ENCODE results near the gene OPA3.

Gene OPA3

DNA sequence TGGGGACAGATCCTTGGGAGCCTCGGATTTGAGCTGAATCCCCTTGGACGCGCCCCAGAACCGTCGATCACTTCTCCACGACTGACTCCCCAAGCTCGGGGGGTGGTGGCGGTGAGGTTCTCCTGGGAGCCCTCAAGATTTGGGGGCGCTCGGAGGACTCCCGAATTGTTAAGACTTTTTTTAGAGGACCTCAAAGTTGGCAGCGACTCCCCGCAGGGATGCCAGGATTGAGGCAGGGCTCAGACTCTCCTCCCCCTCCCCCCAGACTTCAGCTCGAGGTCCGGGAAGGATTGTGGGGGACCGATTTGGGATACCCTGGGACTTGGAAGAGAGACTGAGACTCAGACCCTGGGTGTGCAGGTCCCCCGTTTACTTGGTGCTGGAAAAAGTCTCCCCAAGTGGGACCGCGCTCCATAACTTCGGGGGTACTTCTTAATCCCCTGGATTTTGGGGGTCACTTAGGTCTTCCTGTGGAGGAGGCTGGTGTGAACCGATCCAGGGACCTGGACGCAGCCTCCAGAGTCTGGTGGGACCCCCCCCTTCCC, 76.7 kb downstream of the OPA3 start:
- Mint-ChIP-seq H3K36me3 (ENCODE audit: low read depth) (no peaks in the 10 kb centered on the region), H3K27ac (no peak overlapping the region), H3K4me3 (peak overlapping the region; percentile 92 to 97 (median 96)), H3K4me1 (peaks cover 15% of the 10 kb centered on the region), H3K27me3 (ENCODE audit: low read depth) (peaks cover 3% of the 10 kb centered on the region), H3K9me3 (no peaks in the 10 kb centered on the region)
- TF ChIP-seq, protein P1, sequence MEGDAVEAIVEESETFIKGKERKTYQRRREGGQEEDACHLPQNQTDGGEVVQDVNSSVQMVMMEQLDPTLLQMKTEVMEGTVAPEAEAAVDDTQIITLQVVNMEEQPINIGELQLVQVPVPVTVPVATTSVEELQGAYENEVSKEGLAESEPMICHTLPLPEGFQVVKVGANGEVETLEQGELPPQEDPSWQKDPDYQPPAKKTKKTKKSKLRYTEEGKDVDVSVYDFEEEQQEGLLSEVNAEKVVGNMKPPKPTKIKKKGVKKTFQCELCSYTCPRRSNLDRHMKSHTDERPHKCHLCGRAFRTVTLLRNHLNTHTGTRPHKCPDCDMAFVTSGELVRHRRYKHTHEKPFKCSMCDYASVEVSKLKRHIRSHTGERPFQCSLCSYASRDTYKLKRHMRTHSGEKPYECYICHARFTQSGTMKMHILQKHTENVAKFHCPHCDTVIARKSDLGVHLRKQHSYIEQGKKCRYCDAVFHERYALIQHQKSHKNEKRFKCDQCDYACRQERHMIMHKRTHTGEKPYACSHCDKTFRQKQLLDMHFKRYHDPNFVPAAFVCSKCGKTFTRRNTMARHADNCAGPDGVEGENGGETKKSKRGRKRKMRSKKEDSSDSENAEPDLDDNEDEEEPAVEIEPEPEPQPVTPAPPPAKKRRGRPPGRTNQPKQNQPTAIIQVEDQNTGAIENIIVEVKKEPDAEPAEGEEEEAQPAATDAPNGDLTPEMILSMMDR (IDR thresholded peaks at IDR 0.05; ENCODE audit: unreplicated experiment in 3 of 3): no peak

DNA sequence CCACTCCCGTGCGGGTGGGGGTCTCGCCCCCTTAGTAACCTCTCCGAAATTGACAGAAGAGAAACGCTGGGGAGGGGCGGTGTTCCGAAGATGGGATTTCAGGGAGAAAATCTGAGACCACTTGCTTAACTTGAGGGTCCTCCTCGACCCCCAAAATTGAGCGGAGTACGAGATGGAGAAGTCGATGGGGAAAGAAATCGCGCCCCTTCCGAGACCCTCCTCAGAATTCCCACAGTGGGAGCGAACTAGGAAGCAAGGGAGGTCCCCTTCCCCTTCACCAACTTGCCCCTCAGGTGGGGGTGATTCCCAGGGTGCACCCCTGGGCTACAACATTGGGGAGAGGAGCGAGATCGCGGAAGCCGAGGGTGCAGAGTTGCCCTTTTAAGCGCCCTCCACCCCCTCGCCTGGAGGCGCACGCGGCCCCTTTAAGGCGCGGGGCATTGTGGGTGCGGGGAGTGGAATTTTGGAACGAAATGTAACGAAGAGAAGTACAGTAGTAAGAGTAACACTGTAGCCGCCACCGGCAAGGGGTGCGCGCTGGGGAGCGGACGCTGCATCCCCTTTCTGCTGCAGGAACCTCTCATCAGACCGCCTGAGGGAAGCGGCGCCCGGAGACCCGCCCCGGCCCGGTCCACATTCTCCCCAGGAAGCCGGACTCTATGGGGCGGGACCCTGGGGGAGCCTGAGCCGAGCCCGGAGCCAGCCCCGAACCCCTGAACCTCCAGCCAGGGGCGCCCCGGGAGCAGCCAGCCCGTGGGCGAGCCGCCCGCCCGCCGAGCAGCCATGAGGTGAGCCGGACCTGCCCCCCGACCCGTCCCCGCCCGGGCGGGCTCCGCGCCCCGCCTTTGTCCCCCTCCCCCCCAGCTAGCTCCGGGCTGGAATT, 77.4 kb downstream of the OPA3 start, which contains the start of gene VASP:
TSS of gene VASP (plus strand) at position 491 of the 883 bp plus-strand sequence. CDS start at position 784, 293 bp downstream.
- Mint-ChIP-seq H3K27ac (peak within 1 kb of the TSS; percentile 79 to 97 (median 86)), H3K9me3 (no peaks in the 10 kb centered on the region), H3K4me1 (peaks cover 15% of the 10 kb centered on the region), H3K27me3 (ENCODE audit: low read depth) (peaks cover 7% of the 10 kb centered on the region), H3K4me3 (peak within 1 kb of the TSS; percentile 97 to 100 (median 97)), H3K36me3 (ENCODE audit: low read depth) (no peaks in the 10 kb centered on the region)
- TF ChIP-seq, protein P1 (IDR thresholded peaks at IDR 0.05; ENCODE audit: unreplicated experiment in 3 of 3): no peak

GRCh38 chr19:45506246-45506988, 78.2 kb downstream of the OPA3 start:
- H3K9me3 Mint-ChIP-seq: no peaks in the 10 kb centered on the region
- peak overlapping the region; percentile 97 to 100 (median 97) for H3K4me3 Mint-ChIP-seq
- TF ChIP-seq, protein P1 (IDR thresholded peaks at IDR 0.05; ENCODE audit: unreplicated experiment in 3 of 3): peak; percentile 19 to 42 (median 30)
- H3K4me1 Mint-ChIP-seq: peaks cover 15% of the 10 kb centered on the region
- no peaks in the 10 kb centered on the region for H3K36me3 Mint-ChIP-seq (ENCODE audit: low read depth)
- peaks cover 15% of the 10 kb centered on the region for H3K27me3 Mint-ChIP-seq (ENCODE audit: low read depth)
- peak overlapping the region in 2 of 3 experiments; percentile 86 to 97 for H3K27ac Mint-ChIP-seq

DNA sequence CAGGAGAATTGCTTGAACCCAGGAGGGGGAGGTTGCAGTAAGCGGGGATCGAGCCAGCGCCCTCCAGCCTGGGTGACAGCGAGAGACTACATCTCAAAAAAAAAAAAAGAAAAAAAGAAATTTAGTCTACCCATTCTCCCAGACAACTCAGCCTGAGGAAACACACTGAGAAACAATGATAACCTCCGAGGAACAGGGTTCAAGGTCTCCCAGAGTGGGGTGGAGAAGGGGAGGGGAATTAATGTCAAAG, 78.7 kb downstream of the OPA3 start:
- Mint-ChIP-seq H3K4me3 (peak overlapping the region; percentile 79 to 97 (median 83)), H3K27ac (peak overlapping the region in 1 of 3 experiments; percentile 66), H3K9me3 (no peaks in the 10 kb centered on the region), H3K36me3 (ENCODE audit: low read depth) (no peaks in the 10 kb centered on the region), H3K4me1 (peaks cover 19% of the 10 kb centered on the region), H3K27me3 (ENCODE audit: low read depth) (peaks cover 20% of the 10 kb centered on the region)
- TF ChIP-seq, protein P1 (IDR thresholded peaks at IDR 0.05; ENCODE audit: unreplicated experiment in 3 of 3): no peak

DNA sequence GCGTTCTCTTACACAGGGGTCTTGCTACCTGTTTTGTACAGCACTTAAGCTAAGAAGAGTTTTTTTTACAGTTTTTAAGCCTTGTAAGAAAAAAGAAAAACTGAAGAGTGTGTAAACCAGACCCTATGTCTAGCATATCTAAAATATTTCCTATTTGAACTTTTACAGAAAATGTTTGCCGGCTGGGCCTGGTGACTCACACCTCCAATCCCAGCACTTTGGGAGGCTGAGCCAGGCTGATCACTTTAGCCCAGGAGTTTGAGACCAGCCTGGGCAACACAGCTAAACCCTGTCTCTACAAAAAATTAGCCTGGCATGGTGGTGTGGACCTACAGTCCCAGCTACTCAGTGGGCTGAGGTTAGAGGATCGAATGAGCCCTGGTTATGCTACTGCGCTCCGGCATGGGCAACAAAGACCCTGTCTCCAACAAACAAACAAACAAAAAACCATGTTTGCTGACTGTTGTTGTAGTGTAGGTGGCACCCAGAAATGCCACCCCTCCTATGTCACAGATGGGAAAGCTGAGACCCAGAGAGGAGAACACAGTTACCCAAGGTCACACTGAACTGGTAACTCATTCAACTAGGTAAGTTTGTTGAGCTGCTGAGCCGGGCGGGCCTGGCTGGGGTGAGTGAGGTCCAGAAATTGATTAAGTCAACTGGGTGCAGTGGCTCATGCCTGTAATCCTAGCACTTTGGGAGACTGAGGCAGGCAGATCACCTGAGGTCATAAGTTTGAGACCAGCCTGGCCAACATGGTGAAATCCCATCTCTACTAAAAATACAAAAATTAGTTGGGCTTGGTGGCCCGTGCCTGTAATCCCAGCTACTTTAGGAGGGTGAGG, 79.2 kb downstream of the OPA3 start:
- Mint-ChIP-seq H3K36me3 (ENCODE audit: low read depth) (no peaks in the 10 kb centered on the region), H3K9me3 (no peaks in the 10 kb centered on the region)
- TF ChIP-seq, protein P1 (IDR thresholded peaks at IDR 0.05; ENCODE audit: unreplicated experiment in 3 of 3): no peak

More for the DNA sequence above, 79.2 kb downstream of the OPA3 start:
- peaks cover 20% of the 10 kb centered on the region for H3K4me1 Mint-ChIP-seq
- H3K4me3 Mint-ChIP-seq: peak overlapping the region; percentile 79 to 97 (median 83)
- H3K27ac Mint-ChIP-seq: peak overlapping the region in 2 of 3 experiments; percentile 27 to 66
- peaks cover 25% of the 10 kb centered on the region for H3K27me3 Mint-ChIP-seq (ENCODE audit: low read depth)

All from nephron (organoid).